ENCODE data around the gene FES. TPM values are rescaled to one million over a fixed set of nuclear protein-coding genes. Genes with fewer than 3 reads are reported as not detected.

The FES gene
- total RNA-seq, 1 donor from 2014 or later = 55.8 TPM

- intact Hi-C loops (cut with micrococcal nuclease) = no loop called here
- no peaks in the 10 kb centered on the region for H3K27me3 Mint-ChIP-seq (ENCODE audit: low read depth)
- H3K27ac Mint-ChIP-seq = peak overlapping the region; percentile 77
- no peak for DNase-seq (ENCODE audit: low spot score)
- H3K36me3 Mint-ChIP-seq (ENCODE audit: low read depth) = peaks cover 3% of the 10 kb centered on the region
- peaks cover 54% of the 10 kb centered on the region for H3K4me1 Mint-ChIP-seq (ENCODE audit: low read depth)
- no peak overlapping the region for H3K4me3 Mint-ChIP-seq (ENCODE audit: low read depth)
- H3K9me3 Mint-ChIP-seq = no peaks in the 10 kb centered on the region
Observed at GRCh38 chr15:90864507-90864906, 19.8 kb upstream of the FES start.

GRCh38 chr15:90865702-90866101, 18.6 kb upstream of the FES start:
- peaks cover 15% of the 10 kb centered on the region for H3K36me3 Mint-ChIP-seq (ENCODE audit: low read depth)
- no peaks in the 10 kb centered on the region for H3K9me3 Mint-ChIP-seq
- peak overlapping the region; percentile 52 for H3K27ac Mint-ChIP-seq
- DNase-seq (ENCODE audit: low spot score) = no peak
- H3K4me1 Mint-ChIP-seq (ENCODE audit: low read depth) = peaks cover 58% of the 10 kb centered on the region
- intact Hi-C loops (cut with micrococcal nuclease) = no loop called here
- no peak overlapping the region for H3K4me3 Mint-ChIP-seq (ENCODE audit: low read depth)
- no peaks in the 10 kb centered on the region for H3K27me3 Mint-ChIP-seq (ENCODE audit: low read depth)

DNA sequence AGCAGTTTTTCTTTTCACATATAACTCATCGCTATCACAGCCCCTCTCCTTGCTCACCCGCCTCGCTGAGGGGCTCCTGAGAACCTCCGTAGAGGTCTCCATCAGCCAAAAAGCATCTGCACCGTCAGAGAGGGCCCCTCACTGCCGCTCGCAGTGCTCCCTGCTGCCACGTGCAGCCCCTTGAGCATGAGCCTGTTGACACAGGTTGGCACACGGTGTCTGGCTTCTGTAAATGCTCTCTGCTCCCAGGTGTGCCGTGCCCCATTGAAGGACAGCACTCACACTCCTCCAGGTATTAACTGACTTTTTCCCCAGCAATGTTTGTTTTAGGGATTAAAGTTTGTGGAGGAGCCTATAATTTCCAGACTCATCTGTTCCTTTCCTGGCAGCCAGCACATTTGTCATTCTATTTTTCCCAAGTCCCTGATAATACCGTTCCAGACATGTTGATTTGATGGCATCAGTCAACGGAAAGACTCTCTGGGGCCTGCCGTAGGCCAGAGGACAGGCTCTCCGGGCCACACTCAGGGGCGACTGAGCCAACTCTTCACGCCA, 18.1 kb upstream of the FES start:
- intact Hi-C loops (cut with micrococcal nuclease) = no loop called here
- H3K4me1 Mint-ChIP-seq (ENCODE audit: low read depth) = peaks cover 56% of the 10 kb centered on the region
- H3K4me3 Mint-ChIP-seq (ENCODE audit: low read depth) = no peak overlapping the region
- DNase-seq (ENCODE audit: low spot score) = no peak
- no peaks in the 10 kb centered on the region for H3K27me3 Mint-ChIP-seq (ENCODE audit: low read depth)
- H3K27ac Mint-ChIP-seq = peak overlapping the region; percentile 2
- H3K9me3 Mint-ChIP-seq = no peaks in the 10 kb centered on the region
- peaks cover 18% of the 10 kb centered on the region for H3K36me3 Mint-ChIP-seq (ENCODE audit: low read depth)

DNA sequence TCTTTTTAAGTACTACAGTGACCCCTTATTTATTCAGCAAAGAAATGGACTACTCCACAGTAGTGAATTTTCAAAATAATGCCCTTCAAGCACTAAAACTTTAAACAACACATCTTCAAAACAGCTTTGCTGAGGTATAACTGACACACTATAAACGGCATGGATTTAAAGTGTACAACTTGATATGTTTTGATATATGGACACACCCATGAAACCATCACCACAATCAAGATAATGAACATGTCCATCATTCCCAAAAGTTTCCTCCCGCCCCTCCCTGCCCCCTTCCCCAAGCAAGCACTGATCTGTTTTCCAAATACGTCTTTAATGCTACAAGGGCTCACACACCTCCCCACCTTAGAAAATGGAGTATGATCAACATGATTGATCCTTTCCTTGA, 17.5 kb upstream of the FES start:
- DNase-seq (ENCODE audit: low spot score) = no peak
- H3K4me3 Mint-ChIP-seq (ENCODE audit: low read depth) = no peak overlapping the region
- H3K9me3 Mint-ChIP-seq = no peaks in the 10 kb centered on the region
- H3K36me3 Mint-ChIP-seq (ENCODE audit: low read depth) = peaks cover 18% of the 10 kb centered on the region
- H3K27ac Mint-ChIP-seq = peak overlapping the region; percentile 2
- H3K27me3 Mint-ChIP-seq (ENCODE audit: low read depth) = no peaks in the 10 kb centered on the region
- H3K4me1 Mint-ChIP-seq (ENCODE audit: low read depth) = peaks cover 54% of the 10 kb centered on the region
- intact Hi-C loops (cut with micrococcal nuclease) = no loop called here

DNA sequence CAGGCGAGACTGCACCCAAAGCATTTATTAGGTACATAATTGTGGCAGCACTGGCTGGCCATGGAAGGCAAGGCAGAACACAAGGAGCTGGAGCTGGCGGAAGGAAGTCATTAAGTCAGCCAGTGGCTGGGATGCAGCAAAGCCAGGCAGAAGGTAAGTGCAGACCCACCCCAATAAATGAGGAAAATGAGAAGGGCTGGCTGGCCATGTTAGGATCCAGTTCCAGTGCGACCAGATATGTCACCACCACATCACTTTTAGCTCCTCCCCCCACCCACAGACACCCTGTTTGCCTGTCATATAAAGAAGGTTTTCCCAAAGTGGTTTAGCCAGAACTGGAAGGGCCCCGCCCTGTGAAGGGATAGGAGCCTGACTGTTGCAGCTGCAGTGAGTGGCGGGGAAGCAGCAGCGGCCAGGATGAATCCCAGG, 16.0 kb upstream of the FES start, which contains the start of gene FURIN:
Gene FURIN (plus strand): TSS at position 328 of the 429 bp plus-strand sequence. CDS start 7,153 bp downstream, outside the sequence.
- intact Hi-C loops (cut with micrococcal nuclease) = no loop called here
- H3K36me3 Mint-ChIP-seq (ENCODE audit: low read depth) = peaks cover 31% of the 10 kb centered on the region

GRCh38 chr15:90869140-90869541, 15.2 kb upstream of the FES start:
- intact Hi-C loops (cut with micrococcal nuclease) = loop anchor here (1.0 kb wide), 4 partner anchors 13 to 54 kb away; no protein-coding TSS in a partner anchor
- H3K27ac Mint-ChIP-seq = peak overlapping the region; percentile 91
- H3K36me3 Mint-ChIP-seq (ENCODE audit: low read depth) = peaks cover 39% of the 10 kb centered on the region
- peaks cover 48% of the 10 kb centered on the region for H3K4me1 Mint-ChIP-seq (ENCODE audit: low read depth)
- no peaks in the 10 kb centered on the region for H3K9me3 Mint-ChIP-seq
- H3K4me3 Mint-ChIP-seq (ENCODE audit: low read depth) = peak overlapping the region; percentile 96
- no peaks in the 10 kb centered on the region for H3K27me3 Mint-ChIP-seq (ENCODE audit: low read depth)
- no peak for DNase-seq (ENCODE audit: low spot score)

More for the DNA sequence above, 16.0 kb upstream of the FES start, which contains the start of gene FURIN:
- Mint-ChIP-seq H3K4me1 (ENCODE audit: low read depth) (peaks cover 52% of the 10 kb centered on the region), H3K27me3 (ENCODE audit: low read depth) (no peaks in the 10 kb centered on the region), H3K4me3 (ENCODE audit: low read depth) (peak within 1 kb of the TSS; percentile 96), H3K9me3 (no peaks in the 10 kb centered on the region), H3K27ac (peak within 1 kb of the TSS; percentile 91)
- DNase-seq (ENCODE audit: low spot score) = no peak

DNA sequence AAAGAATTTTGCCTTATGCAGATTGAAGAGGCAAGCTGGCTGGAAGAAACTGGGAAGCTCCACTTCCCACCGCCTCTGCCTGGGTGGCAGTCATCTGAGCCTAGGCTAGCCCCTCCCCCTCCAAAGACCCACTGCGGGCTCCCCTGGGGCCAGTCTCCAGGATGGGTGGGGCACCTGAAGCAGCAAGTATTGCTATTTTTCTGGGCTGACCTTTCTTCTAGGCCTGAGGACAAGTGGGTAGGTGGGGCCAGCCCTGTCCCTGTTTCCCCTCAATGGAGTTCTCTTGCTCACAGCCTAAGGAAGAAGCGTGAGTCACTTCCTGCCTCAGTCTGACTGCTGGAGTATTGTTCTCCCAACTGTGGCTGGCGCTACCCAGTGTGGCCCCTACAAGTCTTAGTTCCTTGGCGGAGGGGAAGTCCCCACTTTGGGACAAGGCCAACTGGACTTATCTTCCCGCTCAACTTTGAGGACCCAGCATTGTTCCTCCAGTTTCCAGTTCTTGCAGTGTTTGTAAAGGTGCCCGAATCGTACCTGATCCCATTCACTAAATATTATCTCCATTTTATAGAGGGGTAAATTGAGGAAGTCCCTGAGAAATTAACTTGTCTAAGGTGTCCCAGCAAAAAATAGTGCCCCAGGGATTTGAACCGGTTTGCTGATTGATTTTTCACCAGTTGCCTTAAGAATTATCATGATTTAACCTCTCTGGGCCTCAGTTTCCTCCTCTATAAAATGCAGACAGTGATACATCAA, 14.5 kb upstream of the FES start:
- Mint-ChIP-seq H3K27me3 (ENCODE audit: low read depth) (no peaks in the 10 kb centered on the region), H3K27ac (peak overlapping the region; percentile 91), H3K4me3 (ENCODE audit: low read depth) (peak overlapping the region; percentile 96), H3K9me3 (no peaks in the 10 kb centered on the region), H3K36me3 (ENCODE audit: low read depth) (peaks cover 46% of the 10 kb centered on the region), H3K4me1 (ENCODE audit: low read depth) (peaks cover 51% of the 10 kb centered on the region)
- peak; percentile 31 for DNase-seq (ENCODE audit: low spot score)
- intact Hi-C loops (cut with micrococcal nuclease) = loop anchor here (1.0 to 5.0 kb wide), 5 partner anchors 13 to 222 kb away; no protein-coding TSS in a partner anchor

- intact Hi-C loops (cut with micrococcal nuclease) = loop anchor here (5.0 kb wide), 1 partner anchor 223 kb away; no protein-coding TSS in a partner anchor
- DNase-seq (ENCODE audit: low spot score) = no peak
- Mint-ChIP-seq H3K27ac (peak overlapping the region; percentile 91), H3K9me3 (no peaks in the 10 kb centered on the region), H3K36me3 (ENCODE audit: low read depth) (peaks cover 53% of the 10 kb centered on the region), H3K27me3 (ENCODE audit: low read depth) (no peaks in the 10 kb centered on the region), H3K4me3 (ENCODE audit: low read depth) (peak overlapping the region; percentile 96), H3K4me1 (ENCODE audit: low read depth) (peaks cover 53% of the 10 kb centered on the region)
Observed at GRCh38 chr15:90870354-90871138, 13.8 kb upstream of the FES start.

- intact Hi-C loops (cut with micrococcal nuclease) = loop anchor here (5.0 kb wide), 1 partner anchor 224 kb away; no protein-coding TSS in a partner anchor
- Mint-ChIP-seq H3K36me3 (ENCODE audit: low read depth) (peaks cover 58% of the 10 kb centered on the region), H3K4me3 (ENCODE audit: low read depth) (peak overlapping the region; percentile 96)
Observed at GRCh38 chr15:90871139-90871715, 13.1 kb upstream of the FES start.

DNA sequence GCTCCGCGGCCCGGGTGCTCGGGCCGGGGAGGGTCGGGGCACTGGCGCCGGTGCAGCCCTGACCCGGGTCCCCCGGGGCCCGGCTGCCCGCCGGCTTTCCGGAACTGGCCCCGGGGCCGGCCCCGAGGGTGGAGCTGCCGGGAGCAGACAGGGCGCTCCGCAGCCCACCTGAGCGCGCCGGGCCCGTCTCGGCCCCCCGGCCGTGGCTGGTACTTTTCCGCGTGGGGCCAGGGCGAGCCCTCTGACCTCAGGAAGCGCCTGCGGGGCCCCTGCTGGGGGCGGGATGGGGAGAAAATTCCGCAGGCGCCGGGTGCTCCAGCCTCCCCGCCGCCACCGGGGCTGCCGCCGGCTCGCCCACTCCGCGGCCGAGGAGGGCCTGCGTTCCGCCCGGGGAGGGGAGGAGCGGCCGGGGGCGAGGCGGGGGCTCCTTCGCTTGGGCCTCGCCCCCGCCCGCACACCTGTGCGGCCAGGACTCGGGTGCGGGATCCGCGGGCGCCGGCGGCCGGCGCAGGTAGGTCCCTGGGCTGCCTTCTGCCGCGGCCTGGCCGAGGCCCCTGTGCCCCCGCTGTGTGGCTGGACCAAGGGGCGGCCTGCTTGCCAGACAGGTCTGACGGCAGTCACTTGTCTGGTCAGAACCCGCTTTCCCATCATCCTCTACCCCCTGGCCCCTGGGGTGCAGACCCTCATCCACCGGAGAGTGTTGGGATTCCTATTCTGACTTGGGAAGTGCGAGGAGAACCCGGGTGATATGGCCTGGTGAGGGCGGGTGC, 12.4 kb upstream of the FES start:
- H3K4me3 Mint-ChIP-seq (ENCODE audit: low read depth) = peak overlapping the region; percentile 93
- intact Hi-C loops (cut with micrococcal nuclease) = loop anchor here (5.0 kb wide), 1 partner anchor 225 kb away; no protein-coding TSS in a partner anchor
- DNase-seq (ENCODE audit: low spot score) = no peak

More at GRCh38 chr15:90871139-90871715, 13.1 kb upstream of the FES start:
- H3K27me3 Mint-ChIP-seq (ENCODE audit: low read depth) = no peaks in the 10 kb centered on the region
- peaks cover 50% of the 10 kb centered on the region for H3K4me1 Mint-ChIP-seq (ENCODE audit: low read depth)
- peak; percentile 27 for DNase-seq (ENCODE audit: low spot score)
- H3K27ac Mint-ChIP-seq = peak overlapping the region; percentile 91
- no peaks in the 10 kb centered on the region for H3K9me3 Mint-ChIP-seq

GRCh38 chr15:90872486-90873184, 11.7 kb upstream of the FES start:
- H3K9me3 Mint-ChIP-seq = no peaks in the 10 kb centered on the region
- peak overlapping the region; percentile 93 for H3K4me3 Mint-ChIP-seq (ENCODE audit: low read depth)
- peak overlapping the region; percentile 92 for H3K27ac Mint-ChIP-seq
- H3K36me3 Mint-ChIP-seq (ENCODE audit: low read depth) = peaks cover 72% of the 10 kb centered on the region
- no peak for DNase-seq (ENCODE audit: low spot score)
- H3K4me1 Mint-ChIP-seq (ENCODE audit: low read depth) = peaks cover 55% of the 10 kb centered on the region
- intact Hi-C loops (cut with micrococcal nuclease) = loop anchor here (1.0 to 5.0 kb wide), 4 partner anchors 14 to 225 kb away; no protein-coding TSS in a partner anchor
- H3K27me3 Mint-ChIP-seq (ENCODE audit: low read depth) = no peaks in the 10 kb centered on the region

More for the DNA sequence above, 12.4 kb upstream of the FES start:
- Mint-ChIP-seq H3K27ac (peak overlapping the region; percentile 92), H3K4me1 (ENCODE audit: low read depth) (peaks cover 51% of the 10 kb centered on the region), H3K27me3 (ENCODE audit: low read depth) (no peaks in the 10 kb centered on the region), H3K9me3 (no peaks in the 10 kb centered on the region), H3K36me3 (ENCODE audit: low read depth) (peaks cover 65% of the 10 kb centered on the region)

Measured in activated T-helper 2 cell treated with anti-CD3 and anti-CD28 coated beads, Interferon-gamma antibody, Interleukin-2, Interleukin-4, amounts not matched to agents 10 μg/mL and 5 μg/mL and 100 μg/mL, durations not matched to agents 14 hours and 24 hours and 36 hours (primary cell).